HEK293T (cell line): ENCODE measurements around the gene E2F6.

Experiments used
- FOXK2 ChIP-seq: fragments of 450-650 bp; IDR thresholded peaks from 2 replicates; pipeline ENCODE4 v1.6.1; 2016; ENCODE audit warnings: mild to moderate bottlenecking
- FOXM1 ChIP-seq: fragments of 450-650 bp; IDR thresholded peaks from 2 replicates; pipeline ENCODE4 v1.6.1; 2017; ENCODE audit warnings: mild to moderate bottlenecking, borderline replicate concordance
- ZNF384 ChIP-seq: fragments of 450-650 bp; IDR thresholded peaks from 2 replicates; pipeline ENCODE4 v1.6.1; 2016

DNA sequence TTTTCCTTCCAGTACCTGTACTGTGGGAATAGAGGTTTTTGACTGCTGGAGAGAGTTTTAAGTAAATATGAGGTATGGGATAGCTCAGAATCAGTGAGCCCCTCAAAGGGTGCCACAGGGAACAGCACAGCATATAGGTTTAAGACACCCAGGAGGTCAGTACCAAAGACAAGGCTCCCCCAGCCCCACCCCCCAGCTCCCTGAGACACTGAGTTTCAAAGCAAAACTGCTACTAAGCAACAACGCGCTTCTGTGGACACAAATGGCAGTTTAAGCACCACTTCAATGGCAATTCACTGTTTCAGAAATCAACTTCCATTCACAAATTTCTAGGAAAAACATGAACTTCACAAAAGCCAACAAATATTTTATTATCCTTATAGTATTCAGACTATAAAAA, 15.2 kb downstream of the E2F6 start:
- no peak for TF ChIP-seq FOXK2
- TF ChIP-seq FOXM1, result no peak
- no peak for TF ChIP-seq ZNF384
